Trophoblast cell (in vitro differentiated cells and primary cell): Measurements from ENCODE around the gene CHD1.

Experiments used
- DNase-seq, 2 donors: peaks; one replicate each; pipeline ENCODE4 v3.0.0-alpha.2; 2016
- H2AFZ ChIP-seq: 2 replicates; pipeline ENCODE4 v1.6.1; 2013; ENCODE audit warnings: low read length, moderate library complexity, mild to moderate bottlenecking; ENCODE audit not compliant: insufficient read depth, poor library complexity
- H2AK5ac ChIP-seq: 2 replicates; pipeline ENCODE4 v1.6.1; 2013; ENCODE audit warnings: mild to moderate bottlenecking, low read length
- H2BK120ac ChIP-seq: 2 replicates; pipeline ENCODE4 v1.6.1; 2013; ENCODE audit warnings: low read length, mild to moderate bottlenecking, moderate library complexity; ENCODE audit not compliant: insufficient read depth, poor library complexity
- H2BK12ac ChIP-seq: 2 replicates; pipeline ENCODE4 v1.6.1; 2013; ENCODE audit warnings: mild to moderate bottlenecking, low read length, moderate library complexity
- H2BK5ac ChIP-seq: 2 replicates; pipeline ENCODE4 v1.6.1; 2013; ENCODE audit warnings: low read length, low read depth, moderate library complexity, mild to moderate bottlenecking; ENCODE audit not compliant: poor library complexity
- H3K14ac ChIP-seq: 2 replicates; pipeline ENCODE4 v1.6.1; 2013; ENCODE audit warnings: mild to moderate bottlenecking, low read length
- H3K18ac ChIP-seq: 2 replicates; pipeline ENCODE4 v1.6.1; 2013; ENCODE audit warnings: mild to moderate bottlenecking, low read length
- H3K23ac ChIP-seq: 2 replicates; pipeline ENCODE4 v1.6.1; 2013; ENCODE audit warnings: low read length
- H3K27ac ChIP-seq: 2 replicates; pipeline ENCODE4 v1.5.1; 2013; ENCODE audit warnings: low read depth, mild to moderate bottlenecking, inconsistent platforms, low read length, moderate library complexity
- H3K27me3 ChIP-seq: 2 replicates; pipeline ENCODE4 v1.6.1; 2013; ENCODE audit warnings: inconsistent platforms, mild to moderate bottlenecking, low read length, moderate library complexity; ENCODE audit not compliant: insufficient read depth
- H3K36me3 ChIP-seq, 2 experiments: 1 replicate in 1 of 2; 2 replicates in 1 of 2; pipeline ENCODE4 v1.6.1; 2013; ENCODE audit warnings: low read length in 2 of 2, mild to moderate bottlenecking in 2 of 2, moderate library complexity in 1 of 2; ENCODE audit not compliant: insufficient read depth in 2 of 2, control insufficient read depth in 1 of 2
- H3K4ac ChIP-seq: 2 replicates; pipeline ENCODE4 v1.6.1; 2013; ENCODE audit warnings: low read depth, mild to moderate bottlenecking, low read length, moderate library complexity
- H3K4me1 ChIP-seq, 2 experiments: 1 replicate in 1 of 2; 2 replicates in 1 of 2; pipeline ENCODE4 v1.6.1; 2013; ENCODE audit warnings: low read length in 2 of 2, mild to moderate bottlenecking in 2 of 2, moderate library complexity in 1 of 2; ENCODE audit not compliant: insufficient read depth in 2 of 2, control insufficient read depth in 1 of 2
- H3K4me2 ChIP-seq: 2 replicates; pipeline ENCODE4 v1.6.1; 2013; ENCODE audit warnings: inconsistent platforms, mild to moderate bottlenecking, low read length, moderate library complexity
- H3K4me3 ChIP-seq: 2 replicates; pipeline ENCODE4 v1.5.1; 2013; ENCODE audit warnings: mild to moderate bottlenecking, low read depth, low read length, inconsistent platforms
- H3K79me1 ChIP-seq: one replicate; pipeline ENCODE4 v1.6.1; 2013; ENCODE audit warnings: low read length
- H3K79me2 ChIP-seq: 2 replicates; pipeline ENCODE4 v1.6.1; 2013; ENCODE audit warnings: low read length, mild to moderate bottlenecking; ENCODE audit not compliant: control insufficient read depth, insufficient read depth, poor library complexity
- H3K9ac ChIP-seq: 2 replicates; pipeline ENCODE4 v1.6.1; 2013; ENCODE audit warnings: mild to moderate bottlenecking, low read length
- H3K9me3 ChIP-seq: 2 replicates; pipeline ENCODE4 v1.6.1; 2013; ENCODE audit warnings: low read depth, mild to moderate bottlenecking, control low read depth, inconsistent platforms, low read length; ENCODE audit not compliant: insufficient read depth
- H4K12ac ChIP-seq: 2 replicates; pipeline ENCODE4 v1.6.1; 2013; ENCODE audit warnings: low read depth, mild to moderate bottlenecking, low read length, moderate library complexity
- H4K8ac ChIP-seq: 2 replicates; pipeline ENCODE4 v1.6.1; 2013; ENCODE audit warnings: low read depth, mild to moderate bottlenecking, low read length, moderate library complexity
- H4K91ac ChIP-seq: one replicate; pipeline ENCODE4 v1.6.1; 2013; ENCODE audit warnings: low read depth, mild to moderate bottlenecking, low read length, moderate library complexity
- WGBS: extraction: QIAGEN DNeasy Blood & Tissue Kit; methylation state at CpG from one replicate; pipeline ENCODE4 v1.1.7; 2013; ENCODE audit warnings: missing lambda C conversion rate; ENCODE audit not compliant: insufficient read length, insufficient coverage; ENCODE audit errors: extremely low coverage; 5-methylcytosine and 5-hydroxymethylcytosine counted together

CHD1 gene

GRCh38 chr5:98846520-98846919 is 82.3 kb downstream of the CHD1 start:
- H3K79me1 ChIP-seq: peaks cover 2% of the 10 kb centered on the region
- no peak overlapping the region for H3K4ac ChIP-seq
- H3K4me3 ChIP-seq: no peak overlapping the region
- no peak overlapping the region for H3K23ac ChIP-seq
- H4K91ac ChIP-seq: peak overlapping the region; percentile 7
- no peak overlapping the region for H2BK120ac ChIP-seq
- H2AFZ ChIP-seq: no peak overlapping the region
- H3K27ac ChIP-seq: no peak overlapping the region
- no peak overlapping the region for H2BK5ac ChIP-seq
- no peaks in the 10 kb centered on the region for H3K79me2 ChIP-seq
- DNase-seq: peak; percentile 4 to 32
- no peak overlapping the region for H2BK12ac ChIP-seq
- H3K27me3 ChIP-seq: peaks cover 2% of the 10 kb centered on the region
- no peak overlapping the region for H3K4me2 ChIP-seq
- H3K14ac ChIP-seq: no peak overlapping the region
- no peak overlapping the region for H3K9ac ChIP-seq
- no peak overlapping the region for H3K18ac ChIP-seq
- no CpG with 5 or more reads among the region's 3 CpGs for WGBS
- peaks cover 0 to 5% of the 10 kb centered on the region in 2 experiments for H3K4me1 ChIP-seq
- H2AK5ac ChIP-seq: no peak overlapping the region
- no peaks in the 10 kb centered on the region for H3K36me3 ChIP-seq
- peak overlapping the region; percentile 1 for H4K8ac ChIP-seq
- H4K12ac ChIP-seq: no peak overlapping the region
- peaks cover 5% of the 10 kb centered on the region for H3K9me3 ChIP-seq

- H3K27me3 ChIP-seq: peaks cover 2% of the 10 kb centered on the region
- H3K18ac ChIP-seq: no peak overlapping the region
- peaks cover 2% of the 10 kb centered on the region for H3K79me1 ChIP-seq
- H3K9ac ChIP-seq: no peak overlapping the region
- H3K36me3 ChIP-seq: no peaks in the 10 kb centered on the region
- H3K4ac ChIP-seq: no peak overlapping the region
- no peak overlapping the region for H2BK12ac ChIP-seq
- H2BK120ac ChIP-seq: peak overlapping the region; percentile 26
- peaks cover 5% of the 10 kb centered on the region for H3K9me3 ChIP-seq
- no peak overlapping the region for H3K4me3 ChIP-seq
- no peak overlapping the region for H3K4me2 ChIP-seq
- H2AK5ac ChIP-seq: no peak overlapping the region
- H3K4me1 ChIP-seq: peaks cover 0 to 5% of the 10 kb centered on the region in 2 experiments
- peak overlapping the region; percentile 11 for H3K14ac ChIP-seq
- no peak overlapping the region for H4K12ac ChIP-seq
- no peak overlapping the region for H4K8ac ChIP-seq
- no peak overlapping the region for H2AFZ ChIP-seq
- WGBS: no CpG with 5 or more reads among the region's 8 CpGs
- H3K23ac ChIP-seq: no peak overlapping the region
- H2BK5ac ChIP-seq: no peak overlapping the region
- peak overlapping the region; percentile 38 for H4K91ac ChIP-seq
- H3K27ac ChIP-seq: no peak overlapping the region
- DNase-seq: no peak
- H3K79me2 ChIP-seq: no peaks in the 10 kb centered on the region
These were observed 82.9 kb downstream of the CHD1 start for GRCh38 chr5:98845878-98846277.

- H3K14ac ChIP-seq: no peak overlapping the region
- no peak overlapping the region for H3K4me2 ChIP-seq
- no peak overlapping the region for H2BK12ac ChIP-seq
- peaks cover 0 to 5% of the 10 kb centered on the region in 2 experiments for H3K4me1 ChIP-seq
- H3K9ac ChIP-seq: no peak overlapping the region
- peaks cover 5% of the 10 kb centered on the region for H3K9me3 ChIP-seq
- H3K79me2 ChIP-seq: no peaks in the 10 kb centered on the region
- H3K18ac ChIP-seq: no peak overlapping the region
- no peak for DNase-seq
- H4K12ac ChIP-seq: no peak overlapping the region
- H3K4ac ChIP-seq: no peak overlapping the region
- H2AK5ac ChIP-seq: no peak overlapping the region
- no peak overlapping the region for H2BK120ac ChIP-seq
- H3K4me3 ChIP-seq: no peak overlapping the region
- no peak overlapping the region for H2AFZ ChIP-seq
- H3K27me3 ChIP-seq: peaks cover 2% of the 10 kb centered on the region
- H4K8ac ChIP-seq: no peak overlapping the region
- H3K23ac ChIP-seq: no peak overlapping the region
- no peak overlapping the region for H3K27ac ChIP-seq
- no peak overlapping the region for H4K91ac ChIP-seq
- no peaks in the 10 kb centered on the region for H3K36me3 ChIP-seq
- H2BK5ac ChIP-seq: no peak overlapping the region
- H3K79me1 ChIP-seq: peaks cover 2% of the 10 kb centered on the region
- no CpG with 5 or more reads among the region's 6 CpGs for WGBS
These were observed 83.9 kb downstream of the CHD1 start for GRCh38 chr5:98844865-98845264.

- H3K14ac ChIP-seq: no peak overlapping the region
- no peak overlapping the region for H3K4me3 ChIP-seq
- no peak overlapping the region for H3K9ac ChIP-seq
- H4K91ac ChIP-seq: no peak overlapping the region
- H3K27me3 ChIP-seq: peaks cover 2% of the 10 kb centered on the region
- peaks cover 0 to 5% of the 10 kb centered on the region in 2 experiments for H3K4me1 ChIP-seq
- no peak overlapping the region for H3K4ac ChIP-seq
- H3K23ac ChIP-seq: no peak overlapping the region
- no peak overlapping the region for H3K27ac ChIP-seq
- no peak overlapping the region for H2BK120ac ChIP-seq
- H3K79me2 ChIP-seq: no peaks in the 10 kb centered on the region
- no peaks in the 10 kb centered on the region for H3K36me3 ChIP-seq
- no peak overlapping the region for H2AFZ ChIP-seq
- no CpG with 5 or more reads among the region's 3 CpGs for WGBS
- H2BK5ac ChIP-seq: no peak overlapping the region
- no peak overlapping the region for H2BK12ac ChIP-seq
- H3K79me1 ChIP-seq: peaks cover 2% of the 10 kb centered on the region
- H3K18ac ChIP-seq: no peak overlapping the region
- no peak for DNase-seq
- H4K8ac ChIP-seq: no peak overlapping the region
- H3K9me3 ChIP-seq: peaks cover 5% of the 10 kb centered on the region
- no peak overlapping the region for H4K12ac ChIP-seq
- H2AK5ac ChIP-seq: no peak overlapping the region
- H3K4me2 ChIP-seq: no peak overlapping the region
These were observed 85.3 kb downstream of the CHD1 start for GRCh38 chr5:98843481-98843880.
